Measurements from ENCODE around the gene ANKH.

The ANKH gene

GRCh38 chr5:14720236-14720923, 151.2 kb downstream of the ANKH start:
- Histone ChIP-seq H3K4me3 (ENCODE audit: low read length) (no peak overlapping the region), H3K27me3 (ENCODE audit: control insufficient read depth, insufficient read depth, low read length) (no peaks in the 10 kb centered on the region), H3K9me3 (ENCODE audit: control insufficient read depth, insufficient read depth, low read length) (no peaks in the 10 kb centered on the region), H3K36me3 (ENCODE audit: control insufficient read depth, insufficient read depth, low read length) (no peaks in the 10 kb centered on the region), H3K27ac (ENCODE audit: low read length) (no peak overlapping the region), H3K4me1 (ENCODE audit: control insufficient read depth, insufficient read depth, low read length) (no peaks in the 10 kb centered on the region)
- DNase-seq (ENCODE audit: low read depth, low spot score), result no peak
- WGBS (ENCODE audit: insufficient coverage, insufficient read length), result no CpG with 5 or more reads among the region's 3 CpGs

DNA sequence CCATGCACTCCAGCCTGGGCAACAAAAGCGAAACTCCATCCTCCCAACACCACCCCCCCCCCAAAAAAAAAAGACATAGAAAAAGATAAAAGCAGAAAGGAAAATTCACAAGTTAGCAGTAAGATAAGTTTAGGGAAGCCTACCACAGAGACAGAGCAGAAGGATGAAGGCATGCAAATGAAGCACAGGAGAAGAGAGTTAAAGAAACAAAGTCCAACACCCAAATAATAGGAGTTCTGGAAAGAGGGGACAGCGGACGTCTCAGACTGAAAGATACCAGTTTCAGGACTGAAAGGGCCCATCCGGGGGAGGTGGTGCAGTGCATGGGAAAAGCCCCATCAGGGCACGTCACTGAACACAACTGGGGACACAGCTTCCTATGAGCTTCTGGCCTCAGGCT, 152.8 kb downstream of the ANKH start:
- Histone ChIP-seq H3K36me3 (ENCODE audit: control insufficient read depth, insufficient read depth, low read length) (no peaks in the 10 kb centered on the region), H3K4me1 (ENCODE audit: control insufficient read depth, insufficient read depth, low read length) (no peaks in the 10 kb centered on the region), H3K27ac (ENCODE audit: low read length) (no peak overlapping the region), H3K27me3 (ENCODE audit: control insufficient read depth, insufficient read depth, low read length) (no peaks in the 10 kb centered on the region), H3K4me3 (ENCODE audit: low read length) (no peak overlapping the region), H3K9me3 (ENCODE audit: control insufficient read depth, insufficient read depth, low read length) (no peaks in the 10 kb centered on the region)
- no peak for DNase-seq (ENCODE audit: low read depth, low spot score)
- no CpG with 5 or more reads among the region's 5 CpGs for WGBS (ENCODE audit: insufficient coverage, insufficient read length)

DNA sequence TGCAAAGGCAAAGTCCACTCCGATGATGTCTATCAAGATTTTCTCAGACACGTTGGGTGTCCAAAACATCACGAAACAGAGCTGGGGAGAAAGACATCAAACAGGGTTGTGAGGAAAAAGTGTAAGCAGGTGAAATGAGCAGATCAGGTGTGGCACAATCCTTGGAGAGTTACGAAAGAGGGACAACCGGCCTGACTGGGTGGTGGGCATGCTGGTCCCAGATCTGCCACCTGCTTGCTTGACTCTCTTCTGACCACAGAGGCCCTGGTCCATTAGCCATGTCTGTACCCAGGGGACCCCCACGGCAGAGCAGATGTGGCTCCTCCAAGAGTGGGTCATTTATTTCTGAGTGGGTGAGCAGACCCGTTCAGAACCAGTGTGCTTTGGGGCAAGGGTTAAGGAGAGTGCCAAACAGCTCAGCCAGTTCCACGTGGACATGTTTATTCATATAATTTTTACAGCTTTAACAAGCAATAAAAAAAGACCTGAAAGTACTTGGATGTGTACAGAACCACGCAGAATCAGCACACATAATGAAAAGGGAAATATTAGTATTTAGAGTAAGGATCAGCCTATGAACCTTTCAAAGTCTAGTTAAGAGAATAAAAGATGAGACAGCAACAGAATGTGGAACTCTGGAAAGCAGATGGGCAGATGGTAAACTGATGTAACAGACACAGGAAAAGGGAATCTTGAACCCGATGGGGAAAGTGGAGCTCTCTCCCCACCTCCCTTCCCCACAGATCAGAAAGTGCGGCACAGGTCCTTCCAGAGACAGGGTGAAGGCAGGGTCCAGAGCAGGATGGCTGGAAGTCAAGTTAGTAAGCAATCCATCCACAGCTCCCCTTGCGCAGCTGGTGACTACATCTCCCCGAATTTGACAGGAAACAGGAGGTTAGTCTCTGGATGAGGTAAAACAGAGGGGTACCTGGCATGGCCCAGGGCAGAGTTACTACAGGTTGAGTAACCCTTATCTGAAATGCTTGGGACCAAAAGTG, 154.5 kb downstream of the ANKH start:
- DNase-seq (ENCODE audit: low read depth, low spot score), result no peak
- WGBS (ENCODE audit: insufficient coverage, insufficient read length), result no CpG with 5 or more reads among the region's 13 CpGs
- H3K27ac ChIP-seq (ENCODE audit: low read length), result no peak overlapping the region
- no peaks in the 10 kb centered on the region for H3K4me1 ChIP-seq (ENCODE audit: control insufficient read depth, insufficient read depth, low read length)
- no peaks in the 10 kb centered on the region for H3K9me3 ChIP-seq (ENCODE audit: control insufficient read depth, insufficient read depth, low read length)
- no peaks in the 10 kb centered on the region for H3K27me3 ChIP-seq (ENCODE audit: control insufficient read depth, insufficient read depth, low read length)
- H3K4me3 ChIP-seq (ENCODE audit: low read length), result no peak overlapping the region
- peaks cover 10% of the 10 kb centered on the region for H3K36me3 ChIP-seq (ENCODE audit: control insufficient read depth, insufficient read depth, low read length)

DNA sequence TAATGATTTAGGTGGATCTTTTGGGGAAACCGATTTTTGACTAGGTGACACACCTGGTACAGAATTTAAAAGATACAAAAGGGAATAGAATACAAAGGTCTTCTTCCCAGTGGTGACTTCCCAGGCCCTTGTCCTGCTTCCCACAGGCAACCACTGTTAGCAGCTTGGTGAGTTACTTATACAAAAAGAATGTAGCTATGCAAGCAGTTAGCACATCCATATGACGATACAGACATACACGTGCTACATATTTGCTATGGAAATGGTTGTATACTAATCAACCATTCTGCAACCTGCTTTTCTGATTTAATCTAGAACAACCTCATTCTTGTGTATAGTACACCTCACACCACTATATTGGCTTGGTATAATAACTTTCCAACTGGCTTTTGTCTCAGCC, 156.1 kb downstream of the ANKH start:
- WGBS (ENCODE audit: insufficient coverage, insufficient read length), result no CpG with 5 or more reads among the region's 3 CpGs
- no peak for DNase-seq (ENCODE audit: low read depth, low spot score)
- Histone ChIP-seq H3K4me1 (ENCODE audit: control insufficient read depth, insufficient read depth, low read length) (no peaks in the 10 kb centered on the region), H3K4me3 (ENCODE audit: low read length) (no peak overlapping the region), H3K36me3 (ENCODE audit: control insufficient read depth, insufficient read depth, low read length) (peaks cover 13% of the 10 kb centered on the region), H3K27me3 (ENCODE audit: control insufficient read depth, insufficient read depth, low read length) (no peaks in the 10 kb centered on the region), H3K9me3 (ENCODE audit: control insufficient read depth, insufficient read depth, low read length) (no peaks in the 10 kb centered on the region), H3K27ac (ENCODE audit: low read length) (no peak overlapping the region)

- no peak for DNase-seq (ENCODE audit: low read depth, low spot score)
- Histone ChIP-seq H3K27ac (ENCODE audit: low read length) (no peak overlapping the region), H3K36me3 (ENCODE audit: control insufficient read depth, insufficient read depth, low read length) (peaks cover 15% of the 10 kb centered on the region), H3K27me3 (ENCODE audit: control insufficient read depth, insufficient read depth, low read length) (no peaks in the 10 kb centered on the region), H3K9me3 (ENCODE audit: control insufficient read depth, insufficient read depth, low read length) (no peaks in the 10 kb centered on the region), H3K4me3 (ENCODE audit: low read length) (no peak overlapping the region), H3K4me1 (ENCODE audit: control insufficient read depth, insufficient read depth, low read length) (no peaks in the 10 kb centered on the region)
- WGBS (ENCODE audit: insufficient coverage, insufficient read length), result no CpG with 5 or more reads among the region's 6 CpGs
These were observed 156.9 kb downstream of the ANKH start for GRCh38 chr5:14714706-14715105.

DNA sequence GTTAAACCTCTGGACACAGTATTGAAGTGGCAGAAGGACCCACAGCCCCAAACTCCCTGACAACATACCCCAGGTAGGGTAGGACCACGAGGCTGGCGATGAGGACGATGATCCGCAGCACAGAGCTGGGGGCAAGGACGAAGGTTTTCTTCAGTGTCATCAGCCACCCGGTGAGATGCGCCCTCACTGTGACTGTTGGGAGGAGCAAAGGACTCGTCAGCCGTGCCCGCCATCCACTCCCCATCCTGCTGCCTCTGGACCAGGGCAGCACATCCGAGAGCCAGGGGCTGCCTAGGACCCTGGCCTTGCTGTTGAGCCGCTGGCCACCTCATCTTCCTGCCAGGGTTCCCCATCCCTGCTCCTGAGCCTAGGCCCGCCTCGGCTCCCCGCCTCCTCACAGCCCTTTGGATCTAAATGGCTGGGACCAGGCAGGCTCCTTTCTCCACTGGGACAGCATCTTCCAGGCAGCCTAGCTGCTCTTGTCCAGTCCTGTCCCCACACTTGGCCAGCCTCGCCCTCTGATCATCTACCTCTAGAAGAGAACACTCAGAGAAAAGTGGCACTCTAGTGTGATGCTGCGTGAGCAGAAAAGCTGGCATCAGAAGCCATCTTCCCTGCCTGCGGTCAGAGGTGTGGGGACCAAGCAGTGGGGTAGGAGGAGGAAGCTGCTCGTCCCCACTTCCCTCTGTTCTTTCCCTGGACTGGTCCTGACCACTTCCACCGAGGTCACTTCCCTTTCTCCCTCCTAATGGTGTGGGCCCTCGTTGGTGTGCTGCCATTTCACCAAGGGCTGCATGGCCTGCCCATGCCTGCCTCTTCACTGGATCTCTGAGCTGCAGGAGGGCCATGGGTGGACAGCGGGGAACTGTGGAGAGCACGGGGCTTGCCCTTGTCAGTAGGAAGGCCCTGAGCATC, 157.8 kb downstream of the ANKH start:
- no CpG with 5 or more reads among the region's 23 CpGs for WGBS (ENCODE audit: insufficient coverage, insufficient read length)
- Histone ChIP-seq H3K36me3 (ENCODE audit: control insufficient read depth, insufficient read depth, low read length) (peaks cover 15% of the 10 kb centered on the region), H3K4me3 (ENCODE audit: low read length) (no peak overlapping the region), H3K27ac (ENCODE audit: low read length) (no peak overlapping the region), H3K4me1 (ENCODE audit: control insufficient read depth, insufficient read depth, low read length) (no peaks in the 10 kb centered on the region), H3K27me3 (ENCODE audit: control insufficient read depth, insufficient read depth, low read length) (no peaks in the 10 kb centered on the region), H3K9me3 (ENCODE audit: control insufficient read depth, insufficient read depth, low read length) (no peaks in the 10 kb centered on the region)
- DNase-seq (ENCODE audit: low read depth, low spot score), result no peak

- WGBS (ENCODE audit: insufficient coverage, insufficient read length), result no CpG with 5 or more reads among the region's 17 CpGs
- H3K4me1 ChIP-seq (ENCODE audit: control insufficient read depth, insufficient read depth, low read length), result no peaks in the 10 kb centered on the region
- no peaks in the 10 kb centered on the region for H3K9me3 ChIP-seq (ENCODE audit: control insufficient read depth, insufficient read depth, low read length)
- no peaks in the 10 kb centered on the region for H3K27me3 ChIP-seq (ENCODE audit: control insufficient read depth, insufficient read depth, low read length)
- H3K4me3 ChIP-seq (ENCODE audit: low read length), result no peak overlapping the region
- DNase-seq (ENCODE audit: low read depth, low spot score), result no peak
- peaks cover 15% of the 10 kb centered on the region for H3K36me3 ChIP-seq (ENCODE audit: control insufficient read depth, insufficient read depth, low read length)
- no peak overlapping the region for H3K27ac ChIP-seq (ENCODE audit: low read length)
These were observed 158.9 kb downstream of the ANKH start for GRCh38 chr5:14712666-14713065.

- Histone ChIP-seq H3K9me3 (ENCODE audit: control insufficient read depth, insufficient read depth, low read length) (no peaks in the 10 kb centered on the region), H3K27me3 (ENCODE audit: control insufficient read depth, insufficient read depth, low read length) (no peaks in the 10 kb centered on the region), H3K27ac (ENCODE audit: low read length) (no peak overlapping the region), H3K36me3 (ENCODE audit: control insufficient read depth, insufficient read depth, low read length) (peaks cover 15% of the 10 kb centered on the region), H3K4me3 (ENCODE audit: low read length) (no peak overlapping the region), H3K4me1 (ENCODE audit: control insufficient read depth, insufficient read depth, low read length) (no peaks in the 10 kb centered on the region)
- WGBS (ENCODE audit: insufficient coverage, insufficient read length), result no CpG with 5 or more reads among the region's 11 CpGs
- DNase-seq (ENCODE audit: low read depth, low spot score), result no peak
These were observed 159.4 kb downstream of the ANKH start for GRCh38 chr5:14712131-14712530.

- no CpG with 5 or more reads among the region's 28 CpGs for WGBS (ENCODE audit: insufficient coverage, insufficient read length)
- no peak for DNase-seq (ENCODE audit: low read depth, low spot score)
- H3K27ac ChIP-seq (ENCODE audit: low read length), result no peak overlapping the region
- H3K4me1 ChIP-seq (ENCODE audit: control insufficient read depth, insufficient read depth, low read length), result no peaks in the 10 kb centered on the region
- no peak overlapping the region for H3K4me3 ChIP-seq (ENCODE audit: low read length)
- peaks cover 15% of the 10 kb centered on the region for H3K36me3 ChIP-seq (ENCODE audit: control insufficient read depth, insufficient read depth, low read length)
- H3K27me3 ChIP-seq (ENCODE audit: control insufficient read depth, insufficient read depth, low read length), result no peaks in the 10 kb centered on the region
- H3K9me3 ChIP-seq (ENCODE audit: control insufficient read depth, insufficient read depth, low read length), result no peaks in the 10 kb centered on the region
These were observed 161.1 kb downstream of the ANKH start for GRCh38 chr5:14710313-14710994.

Measured in iPS DF 6.9 (cell line).